Measurements from ENCODE around the gene FOXP2. TPM values are rescaled to one million over a fixed set of nuclear protein-coding genes. Genes with fewer than 3 reads are reported as not detected.

The FOXP2 gene
- total and polyA plus RNA-seq, 9 of the 15 experiments (the other 6 are each of a cell fraction or from before 2014, with no cell fraction given) = not detected

DNA sequence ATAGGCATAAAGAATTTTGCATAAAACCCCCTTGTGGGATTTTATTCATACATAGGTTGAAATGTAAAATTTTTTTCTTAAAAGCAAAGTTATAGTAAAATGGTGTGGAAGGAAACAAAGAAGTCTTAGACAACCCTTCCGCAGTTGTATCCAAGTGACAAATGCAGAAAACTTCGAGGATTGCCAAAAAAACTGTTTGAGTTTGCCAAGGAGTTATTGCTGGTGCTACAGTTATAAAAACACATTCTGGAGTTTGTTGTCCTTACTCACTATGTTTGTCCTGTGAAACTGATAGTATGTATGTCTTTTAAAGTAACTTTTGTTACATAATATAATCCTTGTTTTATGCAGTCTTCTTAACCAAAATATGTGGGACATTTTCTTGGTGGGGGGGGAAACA is 120.3 kb downstream of the FOXP2 start:
- intact Hi-C loops (cut with micrococcal nuclease) = no loop called here
- WGBS (ENCODE audit: insufficient coverage, low coverage, missing lambda C conversion rate) = 1% methylated on average over 2 of the region's 2 CpGs

More for the DNA sequence above, 120.3 kb downstream of the FOXP2 start:
- BruUV-seq (replicated peaks) = no TSS peak
- Histone ChIP-seq H3K27me3 (ENCODE audit: control insufficient read depth in 2 of 2, insufficient read depth in 2 of 2, low read length in 2 of 2) (no peaks in the 10 kb centered on the region), H3K4me3 (no peak overlapping the region), H3K79me2 (ENCODE audit: control insufficient read depth, insufficient read depth, low read length) (no peaks in the 10 kb centered on the region), H3K9me3 (replicated peaks; ENCODE audit: control insufficient read depth, insufficient read depth, low read depth, low read length) (no peaks in the 10 kb centered on the region; the same call in none of the 2 replicates), H2AFZ (ENCODE audit: low read depth, low read length) (no peak overlapping the region), H3K4me1 (replicated peaks in 1 of 2; ENCODE audit: control insufficient read depth in 2 of 2, insufficient read depth in 2 of 2, low read length in 2 of 2) (no peaks in the 10 kb centered on the region), H3K9me1 (ENCODE audit: control insufficient read depth, insufficient read depth, low read length) (no peaks in the 10 kb centered on the region), H3K36me3 (ENCODE audit: control insufficient read depth, insufficient read depth, low read length) (no peaks in the 10 kb centered on the region), H3K9ac (ENCODE audit: insufficient read depth in 1 of 2, low read depth in 2 of 2, low read length in 2 of 2) (no peak overlapping the region), H4K20me1 (replicated peaks; ENCODE audit: control insufficient read depth, insufficient read depth, low read length) (no peaks in the 10 kb centered on the region), H3K4me2 (ENCODE audit: insufficient read depth, low read length) (no peak overlapping the region), H3K27ac (ENCODE audit: extremely low read depth, low read depth, low read length) (no peak overlapping the region)
- ChIA-PET POLR2A (no interaction called here), CTCF (ENCODE audit: low intra/inter-chr PET ratio) (interaction anchor here (0.5 kb wide), 1 partner anchor 443 kb away, joined by 4 read pairs; no protein-coding TSS in a partner anchor)
- DNase-seq (ENCODE audit: extremely low read depth in 1 of 4, low spot score in 3 of 4) = no peak
- TF ChIP-seq LEF1 (IDR thresholded peaks at IDR 0.05) (no peak), FOXJ2 (tag; IDR thresholded peaks at IDR 0.05) (no peak), ZMIZ1 (IDR thresholded peaks at IDR 0.05; ENCODE audit: low read depth in 2 of 2, low read length in 2 of 2) (no peak)
- in situ Hi-C loops (cut with MboI) = no loop called here
- ATAC-seq = no peak
- FAIRE-seq = no peak
